Stimulated activated CD8-positive, alpha-beta memory T cell treated with anti-CD3 and anti-CD28 coated beads, Interleukin-12 subunit alpha, Interleukin-12 subunit beta, amount 100 ng/mL, for 1 hour (primary cell): ENCODE results near the gene SLC35F5.
"Not testable (repeated sequence)": the region's sequence is repeated elsewhere in the genome, so short reads cannot be mapped to it uniquely, and the experiment has no call there.

Experiments
- DNase-seq: peaks from one replicate; pipeline ENCODE4 v3.0.0-alpha.2; 2020; ENCODE audit warnings: low read depth

SLC35F5 gene

DNA sequence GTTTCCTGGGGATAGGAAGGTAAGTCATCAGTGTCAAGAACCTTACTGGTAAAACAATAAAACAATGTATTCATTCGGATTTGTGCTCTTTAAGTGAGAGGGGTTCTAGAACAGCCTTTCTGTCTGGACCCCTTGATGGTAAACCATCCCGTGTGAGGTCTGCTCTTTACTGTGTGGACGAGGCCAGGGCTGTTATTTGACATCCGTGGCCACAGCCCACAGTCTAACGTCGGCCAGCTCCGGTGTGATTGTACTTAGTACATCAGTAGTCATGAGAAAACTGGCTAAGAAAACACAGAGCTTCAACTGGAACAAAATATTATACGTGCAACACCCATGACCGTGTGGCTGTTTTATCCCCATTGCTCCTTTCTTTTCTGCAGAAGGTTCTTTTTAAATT, 62.0 kb downstream of the SLC35F5 start:
- DNase-seq, result no peak

- no peak for DNase-seq
Measured at GRCh38 chr2:113692698-113693428, 63.6 kb downstream of the SLC35F5 start.

- not testable (repeated sequence) for DNase-seq
Measured at GRCh38 chr2:113690871-113691270, 65.6 kb downstream of the SLC35F5 start.

GRCh38 chr2:113686537-113686936, 69.9 kb downstream of the SLC35F5 start:
- DNase-seq, result no peak

DNA sequence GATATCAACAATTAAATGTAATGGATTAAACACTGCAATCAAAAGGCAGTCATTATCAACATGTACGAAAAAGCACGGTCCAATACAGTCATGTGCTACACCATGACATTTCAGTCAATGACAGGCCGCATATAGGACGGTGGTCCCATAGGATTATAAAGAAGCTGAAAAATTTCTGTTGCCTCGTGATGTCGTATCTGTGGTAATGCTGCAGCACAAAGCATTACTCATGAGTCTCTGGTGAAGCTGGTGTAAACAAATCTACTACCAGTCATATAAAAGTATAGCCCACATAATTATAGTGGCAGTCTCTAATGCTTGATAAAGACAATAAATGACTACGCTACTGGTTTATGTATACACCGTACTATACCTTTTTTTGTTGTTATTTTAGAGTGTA, 71.0 kb downstream of the SLC35F5 start:
- no peak for DNase-seq

DNA sequence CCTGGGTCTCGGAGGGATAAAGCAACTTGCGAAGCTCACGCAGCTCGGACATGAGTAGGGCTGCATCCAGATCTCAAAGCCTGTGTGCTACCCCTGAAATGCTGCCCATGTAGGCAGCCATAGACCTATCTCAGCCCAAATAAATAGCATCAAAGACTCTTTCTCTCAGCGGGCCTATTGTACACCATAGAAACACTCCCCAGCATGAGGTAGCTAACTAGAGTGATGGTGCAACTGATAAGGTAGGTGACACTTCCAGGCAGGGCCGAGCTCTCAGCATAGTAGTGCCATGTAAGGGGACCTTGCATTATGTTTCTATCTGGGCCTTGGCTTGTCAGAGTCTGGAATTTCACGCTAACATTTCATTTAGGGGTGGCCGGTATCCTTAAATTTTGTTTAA, 77.0 kb downstream of the SLC35F5 start:
- no peak for DNase-seq

DNA sequence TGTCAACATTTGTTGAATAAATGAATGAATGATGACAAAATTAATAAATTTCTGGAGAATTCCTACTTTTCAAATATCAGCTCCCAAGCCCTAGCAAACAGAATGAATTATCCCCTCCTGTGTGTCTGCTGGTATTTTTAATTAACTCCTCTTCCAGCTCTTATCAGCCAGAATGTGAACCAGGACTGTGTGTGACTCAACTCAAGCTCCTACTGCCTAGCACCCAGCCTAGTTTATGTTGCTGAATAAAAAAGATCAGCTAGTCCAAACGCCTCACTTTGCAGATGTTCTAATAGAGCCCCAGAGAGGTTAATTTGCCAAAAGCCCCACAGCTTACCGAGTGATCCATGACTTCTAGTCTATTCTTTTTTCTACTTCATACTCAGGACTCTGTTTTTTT, 79.1 kb downstream of the SLC35F5 start:
- DNase-seq, result no peak

DNA sequence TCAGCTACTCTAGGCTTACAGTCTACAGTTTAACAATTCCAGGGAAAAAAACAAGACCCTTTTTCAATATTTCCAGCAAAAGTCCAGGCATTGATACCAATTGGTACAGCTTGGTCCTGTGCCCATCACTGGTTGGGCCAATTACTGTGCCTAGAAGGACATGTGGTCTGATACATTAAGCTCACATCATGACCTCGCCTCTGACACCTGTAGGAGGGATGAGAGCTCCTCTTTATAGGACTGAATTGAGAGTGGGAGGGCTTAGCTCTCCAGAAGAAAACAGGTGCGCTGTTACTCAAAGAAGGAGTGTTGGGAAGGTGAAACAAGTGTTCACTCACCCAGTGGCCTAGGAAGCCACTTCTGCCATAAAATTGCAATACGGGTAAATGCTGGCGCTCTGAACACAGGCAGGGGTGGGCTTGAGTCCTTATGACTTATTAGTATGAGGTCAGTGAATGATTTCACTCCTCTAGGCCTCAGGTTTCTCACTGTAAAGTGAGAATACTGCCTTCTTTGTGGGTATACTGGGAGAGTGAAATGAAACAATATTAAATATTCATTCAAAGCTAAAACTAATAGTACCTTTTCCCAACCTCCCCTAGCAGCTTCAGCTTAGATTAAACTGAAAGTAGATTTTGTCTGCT, 79.7 kb downstream of the SLC35F5 start:
- no peak for DNase-seq

- DNase-seq, result no peak
Measured at GRCh38 chr2:113675875-113676274, 80.6 kb downstream of the SLC35F5 start.

GRCh38 chr2:113672326-113672932, 84.0 kb downstream of the SLC35F5 start:
- no peak for DNase-seq

- not testable (repeated sequence) for DNase-seq
Measured at GRCh38 chr2:113669013-113669412, 87.4 kb downstream of the SLC35F5 start.

GRCh38 chr2:113664761-113665533, 91.5 kb downstream of the SLC35F5 start:
- DNase-seq, result not testable (repeated sequence)

DNA sequence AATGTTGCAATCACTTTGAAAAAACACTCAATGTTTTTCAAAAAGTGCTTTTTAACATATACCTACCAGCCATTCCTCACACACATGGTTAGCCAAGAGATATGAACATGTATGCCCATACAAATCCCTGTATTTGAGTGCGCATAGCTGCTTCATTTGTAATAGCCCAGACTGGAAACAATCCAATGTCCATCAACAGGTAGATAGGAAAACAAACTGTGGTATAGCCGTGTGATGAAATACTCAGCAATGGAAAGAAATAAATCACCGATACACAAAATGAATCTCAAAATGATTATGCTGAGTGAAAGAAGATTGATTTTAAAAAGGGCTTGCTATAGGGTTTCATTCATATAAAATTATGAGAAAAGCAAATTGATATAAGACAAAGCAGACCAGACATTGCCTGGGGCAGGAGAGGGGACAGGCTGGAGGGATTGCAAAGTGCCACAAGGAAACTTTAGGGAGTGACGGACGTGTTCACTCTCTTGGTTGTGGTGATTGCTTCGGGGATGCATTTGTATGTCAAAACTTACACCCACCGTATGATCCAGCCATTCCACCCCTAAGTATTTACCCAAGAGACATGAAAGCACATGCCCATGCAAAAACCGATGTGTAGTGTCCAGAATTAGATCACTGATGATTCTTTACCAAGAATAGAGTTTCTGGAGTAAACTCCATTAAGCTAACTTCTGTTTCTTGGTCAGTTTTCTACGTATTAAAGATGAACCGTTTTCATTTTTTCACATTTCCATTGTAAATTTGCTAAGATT, 93.0 kb downstream of the SLC35F5 start:
- DNase-seq, result not testable (repeated sequence)
